Measurements from ENCODE around the gene ATF5. TPM values are rescaled to one million over a fixed set of nuclear protein-coding genes. Genes with fewer than 3 reads are reported as not detected.

The ATF5 gene
- total and polyA plus RNA-seq, 2 of the 13 experiments (the other 11 are each of a cell fraction or from before 2014, with no cell fraction given), result 5.2 to 10.3 TPM

GRCh38 chr19:49929611-49930482 lies 842 bp downstream of the ATF5 start (continued):
- TF ChIP-seq ZBTB34 (CRISPR knock-in tag; IDR thresholded peaks at IDR 0.05), result no peak
- no peak; the same call in 1 of the 2 replicates for TF ChIP-seq ZNF292 (CRISPR knock-in tag; IDR thresholded peaks at IDR 0.05; ENCODE audit: borderline replicate concordance, low read depth)
- no peak for TF ChIP-seq NPAS2 (CRISPR knock-in tag; IDR thresholded peaks at IDR 0.05; ENCODE audit: borderline replicate concordance)
- peak; percentile 59; the same call in 1 of the 2 replicates for TF ChIP-seq ZKSCAN8 (CRISPR knock-in tag; IDR thresholded peaks at IDR 0.05; ENCODE audit: borderline replicate concordance)
- 0 out of 2 replicates have a peak, but pooled peaks have one; percentile 13 for TF ChIP-seq EEA1 (CRISPR knock-in tag; IDR thresholded peaks at IDR 0.05; ENCODE audit: borderline replicate concordance)
- TF ChIP-seq ZNF552 (CRISPR knock-in tag; IDR thresholded peaks at IDR 0.05; ENCODE audit: borderline replicate concordance), result 0 out of 2 replicates have a peak, but pooled peaks have one; percentile 13
- TF ChIP-seq THAP11 (CRISPR knock-in tag; IDR thresholded peaks at IDR 0.05), result peak; percentile 78
- TF ChIP-seq ZNF543 (CRISPR knock-in tag; IDR thresholded peaks at IDR 0.05), result no peak; the same call in 1 of the 2 replicates
- TF ChIP-seq TEF (CRISPR knock-in tag; IDR thresholded peaks at IDR 0.05), result no peak
- TF ChIP-seq ZNF468 (CRISPR knock-in tag; IDR thresholded peaks at IDR 0.05), result peak; percentile 91; the same call in 1 of the 2 replicates
- TF ChIP-seq ZNF512B (CRISPR knock-in tag; IDR thresholded peaks at IDR 0.05; ENCODE audit: borderline replicate concordance), result no peak
- TF ChIP-seq ZBTB43 (CRISPR knock-in tag; conservative IDR thresholded peaks at IDR 0.05), result 0 out of 2 replicates have a peak, but pooled peaks have one; percentile 34
- TF ChIP-seq SMYD3 (CRISPR knock-in tag; IDR thresholded peaks at IDR 0.05), result no peak; the same call in 1 of the 2 replicates
- peak; percentile 65 for TF ChIP-seq KMT2B (CRISPR knock-in tag; IDR thresholded peaks at IDR 0.05)
- no peak; the same call in 1 of the 2 replicates for TF ChIP-seq XBP1 (CRISPR knock-in tag; IDR thresholded peaks at IDR 0.05)
- peak; percentile 60; the same call in 1 of the 2 replicates for TF ChIP-seq ZNF609 (CRISPR knock-in tag; IDR thresholded peaks at IDR 0.05; ENCODE audit: borderline replicate concordance)
